Activated T-cell treated with anti-CD3 and anti-CD28 coated beads for 4 hours (primary cell): ENCODE measurements around the gene ZDHHC7.
"Not testable (repeated sequence)": the region's sequence is repeated elsewhere in the genome, so short reads cannot be mapped to it uniquely, and the experiment has no call there.

Source experiments
- DNase-seq: peaks from one replicate; pipeline ENCODE4 v3.0.0-alpha.2; 2020

The ZDHHC7 gene

DNA sequence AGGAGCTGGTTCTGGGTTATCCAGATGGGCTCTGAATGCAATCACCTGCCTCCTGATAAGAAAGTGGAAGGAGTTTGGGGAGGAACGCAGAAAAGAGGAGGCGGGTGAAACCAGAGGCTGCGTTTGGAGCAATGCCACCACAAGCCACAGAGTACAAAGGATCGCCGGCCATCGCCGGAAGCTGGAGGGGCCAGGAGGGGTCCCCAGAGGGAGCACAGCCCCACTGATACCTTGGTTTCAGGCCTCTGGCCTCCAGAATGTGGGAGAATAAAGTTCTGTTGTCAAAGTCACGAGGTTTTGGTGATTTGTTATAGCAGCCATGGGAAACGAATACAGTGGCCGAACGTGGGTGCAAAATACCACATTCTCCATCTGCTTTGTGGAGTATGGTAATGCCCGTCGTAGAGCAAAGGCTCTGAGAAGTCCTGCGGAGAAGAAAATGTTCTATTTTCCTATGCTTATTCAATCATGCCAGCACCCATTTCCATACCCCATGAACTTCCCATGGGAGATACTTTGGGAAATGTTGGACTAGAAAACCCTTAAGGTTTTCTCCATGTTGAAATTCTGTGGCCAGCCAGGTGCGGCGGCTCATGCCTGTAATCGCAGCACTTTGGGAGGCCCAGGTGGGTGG is 51.4 kb downstream of the ZDHHC7 start:
- no peak for DNase-seq

DNA sequence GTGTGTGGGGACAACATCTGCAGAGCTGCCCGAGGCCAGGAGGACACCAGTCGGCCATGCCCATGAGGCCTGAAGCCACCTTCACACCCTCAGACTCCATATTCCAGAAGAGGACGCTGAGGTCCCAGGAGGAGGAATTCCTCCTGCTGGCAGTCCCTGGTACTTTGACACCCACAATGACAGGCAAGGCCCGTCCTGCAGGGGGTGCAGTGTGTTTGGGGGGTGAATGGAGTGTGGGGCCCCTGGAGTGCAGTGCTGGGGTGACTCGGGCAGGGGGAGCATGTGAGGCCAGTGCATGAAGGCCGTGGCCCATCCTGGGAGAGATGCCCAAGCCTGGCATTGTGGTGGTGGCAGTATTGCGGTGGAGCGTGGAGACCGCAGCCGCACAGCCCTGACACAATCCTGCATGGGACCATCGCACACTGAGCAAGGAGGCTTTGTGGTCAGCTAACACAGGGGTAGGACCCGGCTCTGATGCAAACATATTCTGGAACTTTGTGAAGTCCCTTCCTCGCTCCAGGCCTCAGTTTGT is 52.2 kb downstream of the ZDHHC7 start:
- no peak for DNase-seq

GRCh38 chr16:84957792-84958191 is 53.5 kb downstream of the ZDHHC7 start:
- DNase-seq: no peak

DNA sequence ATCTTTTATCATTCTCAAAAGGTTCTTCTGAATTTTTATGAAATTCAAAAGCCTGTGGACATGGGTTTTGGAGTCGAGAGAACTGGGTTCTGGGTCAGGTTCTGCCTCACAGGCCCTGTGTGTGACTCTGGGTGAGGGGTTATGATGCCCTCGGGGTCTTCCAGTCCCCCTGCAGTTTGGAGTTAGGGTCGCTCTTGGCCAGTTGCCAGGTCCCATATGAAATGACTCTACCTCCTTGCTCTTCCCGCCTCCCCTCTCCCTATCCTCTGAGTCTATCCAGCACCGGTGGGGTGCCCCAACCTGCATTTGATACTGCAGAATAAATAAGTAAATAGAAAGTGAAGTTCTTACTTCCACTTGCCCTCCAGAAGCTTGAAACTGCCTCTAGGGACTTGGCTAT is 54.1 kb downstream of the ZDHHC7 start:
- no peak for DNase-seq

GRCh38 chr16:84955427-84955826 is 55.9 kb downstream of the ZDHHC7 start:
- DNase-seq: no peak

GRCh38 chr16:84953190-84953746 is 58.1 kb downstream of the ZDHHC7 start:
- no peak for DNase-seq

DNA sequence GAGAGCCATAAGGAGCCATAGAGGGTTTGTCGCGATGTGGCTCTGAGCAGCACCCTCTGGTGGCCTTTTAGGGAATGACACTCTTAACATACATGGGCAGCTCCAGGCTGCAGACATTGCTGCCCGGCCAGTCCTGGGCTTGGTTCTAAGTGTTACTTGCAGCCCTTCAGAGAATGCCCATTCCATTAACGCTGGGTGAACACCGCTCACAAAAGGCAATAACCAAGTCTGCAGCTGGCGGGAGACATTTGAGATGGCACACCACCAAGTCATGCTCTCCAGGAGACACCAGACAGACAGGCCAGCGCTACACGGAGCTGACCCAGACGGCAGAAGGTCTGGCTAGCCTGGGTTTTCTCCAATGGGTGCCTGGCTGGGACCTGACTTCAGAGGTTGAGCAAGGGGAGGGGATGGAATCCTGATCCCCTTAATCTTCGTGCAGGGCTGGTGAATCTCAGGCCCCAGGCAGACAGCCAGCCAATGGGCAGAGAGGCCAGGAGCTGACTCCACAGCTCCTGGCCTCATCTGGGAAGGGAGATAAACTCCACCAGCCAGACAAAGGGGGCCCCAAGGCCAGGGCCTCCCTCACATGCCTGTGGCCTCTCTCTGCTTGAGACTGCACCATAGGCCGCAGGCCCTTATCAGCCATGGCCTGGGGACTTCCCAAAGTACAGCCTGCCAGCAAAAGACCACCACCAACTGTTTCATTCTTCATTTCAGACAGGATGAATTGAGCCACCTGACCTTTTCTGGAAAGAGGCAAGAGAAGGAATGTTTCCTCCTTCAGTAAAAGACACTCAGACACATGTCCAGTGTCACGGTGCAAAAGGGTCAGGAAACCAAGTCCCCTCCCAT is 58.8 kb downstream of the ZDHHC7 start:
- peak; percentile 60 for DNase-seq

DNA sequence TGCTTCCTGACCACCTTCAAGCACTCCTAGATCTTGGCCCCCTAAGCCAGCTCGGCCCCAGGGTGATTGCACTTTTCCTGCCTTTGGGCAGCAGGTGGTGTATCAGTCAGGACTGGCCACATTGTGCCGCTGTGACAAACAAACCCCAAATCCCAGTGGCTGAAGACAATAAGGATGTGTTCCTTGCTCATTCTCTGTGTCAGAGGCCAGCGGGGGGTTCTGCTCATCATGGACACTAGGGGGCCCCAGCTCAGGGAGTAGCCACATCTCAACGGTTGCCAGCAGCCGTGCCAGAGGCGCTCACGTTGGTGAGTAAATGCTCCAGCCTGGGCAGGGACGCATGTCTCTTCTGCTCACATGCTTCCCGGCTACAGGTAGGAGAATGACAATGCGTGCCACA is 60.4 kb downstream of the ZDHHC7 start:
- no peak for DNase-seq

GRCh38 chr16:84949772-84950436 is 61.4 kb downstream of the ZDHHC7 start:
- DNase-seq: no peak

DNA sequence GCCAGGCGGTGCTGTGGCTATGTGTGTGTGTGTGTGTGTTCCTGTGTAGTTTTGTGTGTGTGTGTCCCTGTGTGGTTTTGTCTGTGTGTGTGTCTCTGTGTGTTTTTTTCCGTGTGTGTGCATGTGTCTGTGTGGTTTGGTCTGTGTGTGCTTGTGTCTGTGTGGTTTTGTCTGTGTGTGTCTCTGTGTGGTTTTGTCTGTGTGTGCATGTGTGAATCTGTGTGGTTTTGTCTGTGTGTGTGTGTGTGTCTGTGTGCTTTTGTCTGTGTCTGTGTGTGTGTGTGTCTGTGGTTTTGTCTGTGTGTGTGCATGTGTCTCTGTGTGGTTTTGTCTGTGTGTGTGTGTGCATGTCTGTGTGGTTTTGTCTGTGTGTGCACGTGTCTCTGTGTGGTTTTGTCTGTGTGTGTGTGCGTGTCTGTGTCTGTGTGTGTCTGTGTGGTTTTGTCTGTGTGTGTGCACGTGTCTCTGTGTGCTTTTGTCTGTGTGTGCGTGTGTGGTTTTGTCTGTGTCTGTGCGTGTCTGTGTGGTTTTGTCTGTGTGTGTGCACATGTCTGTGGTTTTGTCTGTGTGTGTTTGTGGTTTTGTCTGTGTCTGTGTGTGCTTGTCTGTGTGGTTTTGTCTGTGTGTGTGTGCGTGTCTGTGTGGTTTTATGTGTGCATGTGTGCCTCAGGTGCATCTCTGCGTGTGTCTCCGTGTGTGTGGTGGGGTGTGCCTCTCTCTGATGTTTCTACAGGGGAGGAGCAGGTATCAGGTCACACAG is 62.3 kb downstream of the ZDHHC7 start:
- no peak for DNase-seq

DNA sequence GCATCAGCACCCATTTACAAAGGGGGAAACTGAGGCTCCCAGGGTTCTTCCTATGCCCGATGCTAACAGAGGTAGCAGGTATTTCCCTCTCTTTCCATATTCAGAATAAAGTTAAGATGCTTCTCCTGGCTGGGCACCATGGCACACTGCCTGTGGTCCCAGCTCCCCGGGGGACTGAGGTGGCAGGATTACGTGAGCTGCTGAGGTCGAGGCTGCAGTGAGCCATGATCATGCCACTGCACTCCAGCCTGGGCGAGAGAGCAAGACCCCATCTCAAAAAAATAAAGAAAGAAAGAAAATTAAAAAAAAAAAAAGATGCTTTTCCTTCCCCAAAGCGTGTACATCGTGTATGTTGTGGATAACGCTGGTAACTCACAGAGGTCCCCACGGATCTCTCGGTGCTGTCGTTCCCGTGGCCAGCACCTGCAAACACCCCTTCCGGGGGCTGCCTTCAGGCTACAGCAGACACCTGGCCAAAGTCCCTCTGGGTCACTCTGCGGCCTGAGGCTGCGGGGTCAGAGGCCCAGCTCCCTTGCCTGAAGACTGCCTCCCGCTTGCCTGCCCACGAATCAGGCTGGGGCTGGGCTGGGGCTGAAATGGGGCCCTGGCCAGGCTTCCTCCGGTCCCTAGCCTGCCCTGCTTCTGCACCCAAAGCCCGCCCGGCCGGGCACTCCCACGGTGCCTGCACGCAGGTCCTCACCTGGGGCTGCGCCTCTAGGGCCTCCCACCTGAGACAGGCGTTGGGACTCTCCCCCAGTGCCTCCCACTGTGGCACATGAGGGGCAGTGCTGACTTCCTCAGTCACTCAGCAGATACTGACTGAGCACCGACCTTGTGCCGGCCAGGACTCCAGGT is 63.1 kb downstream of the ZDHHC7 start:
- DNase-seq: no peak

DNA sequence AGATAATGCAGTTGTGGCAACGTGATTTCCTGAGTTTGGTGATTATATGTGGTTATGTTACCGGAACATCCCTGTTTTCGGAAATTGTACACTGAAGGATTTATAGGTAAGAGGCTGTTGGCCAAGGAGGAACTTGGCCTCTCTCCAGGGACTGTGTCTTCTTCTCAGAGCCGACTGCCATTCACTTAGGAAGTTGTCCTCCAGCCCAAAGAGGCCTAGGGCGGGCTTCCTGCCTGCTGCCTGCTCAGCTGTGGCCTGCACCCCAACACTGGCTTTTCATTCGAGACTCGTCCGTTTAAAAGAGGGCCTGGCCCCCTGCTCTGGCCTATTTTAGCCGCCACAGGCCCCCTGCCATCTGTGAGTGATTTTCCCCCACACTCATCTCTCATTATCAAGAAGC is 64.3 kb downstream of the ZDHHC7 start:
- no peak for DNase-seq

DNA sequence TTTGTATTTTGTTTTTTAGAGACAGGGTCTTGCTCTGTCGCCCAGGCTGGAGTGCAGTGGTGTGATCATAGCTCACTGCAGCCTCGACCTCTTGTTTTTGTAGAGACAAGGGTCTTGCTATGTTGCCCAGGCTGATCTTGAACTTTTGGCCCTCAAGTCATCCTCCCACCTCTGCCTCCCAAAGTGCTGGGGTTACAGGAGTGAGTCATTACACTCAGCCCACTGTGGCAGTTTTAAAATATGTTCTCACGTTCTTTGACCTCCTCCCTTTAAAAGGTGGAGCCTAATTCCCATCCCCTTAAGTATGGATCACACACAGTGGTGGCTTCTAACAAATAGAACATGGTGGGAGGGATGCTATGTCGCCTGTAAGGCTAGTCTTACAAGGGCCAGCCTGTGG is 67.7 kb downstream of the ZDHHC7 start:
- DNase-seq: no peak

GRCh38 chr16:84942786-84943185 is 68.5 kb downstream of the ZDHHC7 start:
- no peak for DNase-seq

- no peak for DNase-seq
Measured at GRCh38 chr16:84941921-84942320, 69.4 kb downstream of the ZDHHC7 start.

DNA sequence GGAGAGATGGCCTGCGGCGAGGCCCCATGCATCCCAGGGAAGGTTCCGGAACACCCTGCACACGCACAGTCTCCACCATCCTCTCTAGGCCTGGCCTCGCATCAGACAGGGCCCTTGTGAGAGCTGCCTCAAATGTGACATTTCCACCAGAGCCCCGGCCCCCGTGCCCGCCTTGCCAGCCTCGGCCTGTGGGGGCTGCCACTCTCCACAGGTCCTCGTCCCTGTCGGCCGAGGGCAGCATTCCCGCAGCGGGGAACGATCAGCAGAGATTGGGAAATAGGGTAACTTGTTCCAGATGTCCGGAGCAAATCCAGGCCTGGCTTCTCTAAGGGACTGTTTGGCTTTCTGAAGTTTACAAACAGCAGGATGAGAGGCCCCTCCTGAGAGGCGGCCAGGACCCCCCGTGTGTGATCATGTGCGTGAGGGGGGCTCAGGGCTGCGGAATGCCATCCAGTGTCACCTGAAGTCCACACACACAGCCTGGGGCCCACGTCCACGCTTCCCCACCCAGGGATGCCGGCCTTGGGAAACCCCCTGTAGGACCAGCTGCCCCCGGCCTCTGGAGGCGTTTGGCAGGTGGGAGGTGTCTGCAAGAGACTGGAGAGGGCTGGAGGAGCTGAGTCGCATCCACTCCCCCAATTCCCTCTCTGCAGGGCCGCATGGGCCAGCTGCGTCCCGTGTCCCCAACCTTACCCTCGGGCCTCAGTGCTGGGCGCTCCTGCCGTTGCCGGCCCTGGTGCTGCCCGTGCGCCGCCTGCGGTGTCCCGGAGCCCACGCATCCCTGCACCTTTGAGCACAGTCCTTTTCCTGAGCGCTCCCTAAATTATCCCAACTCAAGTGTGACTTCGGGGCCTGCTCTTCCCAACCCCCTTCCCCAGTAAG is 70.4 kb downstream of the ZDHHC7 start:
- no peak for DNase-seq

DNA sequence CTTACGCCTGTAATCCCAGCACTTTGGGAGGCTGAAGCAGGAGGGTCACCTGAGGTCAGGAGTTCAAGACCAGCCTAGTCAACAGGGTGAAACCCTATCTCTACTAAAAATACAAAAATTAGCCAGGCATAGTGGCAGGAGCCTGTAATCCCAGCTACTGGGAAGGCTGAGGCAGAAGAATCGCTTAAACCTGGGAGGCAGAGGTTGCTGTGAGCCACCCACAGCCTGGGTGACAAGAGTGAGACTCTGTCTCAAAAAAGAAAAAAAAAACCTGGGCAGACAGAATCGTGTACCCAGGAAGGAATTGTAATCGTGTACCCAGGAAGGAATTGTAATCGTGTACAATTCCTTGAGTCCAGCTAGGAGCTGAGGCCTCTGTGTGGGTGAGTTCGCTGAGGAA is 72.7 kb downstream of the ZDHHC7 start:
- DNase-seq: not testable (repeated sequence)

DNA sequence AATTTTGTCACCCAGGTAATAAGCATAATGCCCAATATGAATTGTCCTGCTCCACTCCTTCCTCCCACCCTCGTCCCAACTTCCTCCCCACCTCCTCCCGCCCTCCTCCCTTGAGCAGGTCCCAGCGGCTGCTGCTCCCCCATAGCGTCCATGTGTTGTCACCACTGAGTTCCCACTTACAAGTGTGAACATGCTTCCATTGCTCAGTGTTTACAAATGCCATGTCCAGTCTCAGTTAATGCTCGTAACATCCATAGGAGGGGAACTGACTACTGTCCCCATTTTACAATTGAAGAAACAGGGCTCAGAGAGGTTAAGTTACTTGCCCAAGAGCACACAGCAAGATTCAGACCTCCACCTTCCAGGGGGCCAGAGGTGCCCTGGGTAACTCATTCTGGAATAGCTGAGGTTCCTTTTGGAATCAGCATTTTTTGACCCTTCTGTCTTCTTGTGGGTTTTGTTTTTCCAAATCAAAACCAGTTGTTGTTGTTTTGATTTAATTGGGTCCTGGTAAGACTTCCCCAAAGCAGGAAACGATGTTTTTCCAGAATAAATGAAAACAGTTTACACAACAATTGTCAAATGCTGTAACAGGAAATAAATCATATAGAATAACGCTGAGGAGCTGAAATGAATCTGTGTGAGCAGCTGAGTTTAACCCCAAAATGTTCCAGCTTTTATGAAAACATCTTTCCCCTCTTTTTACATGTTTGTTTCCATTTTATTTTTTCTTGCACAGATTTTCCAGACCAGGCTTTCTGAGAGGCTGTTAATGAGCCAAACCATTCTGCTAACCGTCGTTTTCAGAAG is 73.9 kb downstream of the ZDHHC7 start:
- DNase-seq: no peak

- no peak for DNase-seq
Measured at GRCh38 chr16:84933774-84934631, 77.3 kb downstream of the ZDHHC7 start.
